GM19438 (cell line): ENCODE measurements around the gene GLI3.

Source experiments
- ATAC-seq: cut with Tn5 transposase; IDR thresholded peaks from one replicate; pipeline ENCODE4 v1.9.1; 2021; ENCODE audit warnings: low read depth; ENCODE audit not compliant: unreplicated experiment

Gene GLI3

DNA sequence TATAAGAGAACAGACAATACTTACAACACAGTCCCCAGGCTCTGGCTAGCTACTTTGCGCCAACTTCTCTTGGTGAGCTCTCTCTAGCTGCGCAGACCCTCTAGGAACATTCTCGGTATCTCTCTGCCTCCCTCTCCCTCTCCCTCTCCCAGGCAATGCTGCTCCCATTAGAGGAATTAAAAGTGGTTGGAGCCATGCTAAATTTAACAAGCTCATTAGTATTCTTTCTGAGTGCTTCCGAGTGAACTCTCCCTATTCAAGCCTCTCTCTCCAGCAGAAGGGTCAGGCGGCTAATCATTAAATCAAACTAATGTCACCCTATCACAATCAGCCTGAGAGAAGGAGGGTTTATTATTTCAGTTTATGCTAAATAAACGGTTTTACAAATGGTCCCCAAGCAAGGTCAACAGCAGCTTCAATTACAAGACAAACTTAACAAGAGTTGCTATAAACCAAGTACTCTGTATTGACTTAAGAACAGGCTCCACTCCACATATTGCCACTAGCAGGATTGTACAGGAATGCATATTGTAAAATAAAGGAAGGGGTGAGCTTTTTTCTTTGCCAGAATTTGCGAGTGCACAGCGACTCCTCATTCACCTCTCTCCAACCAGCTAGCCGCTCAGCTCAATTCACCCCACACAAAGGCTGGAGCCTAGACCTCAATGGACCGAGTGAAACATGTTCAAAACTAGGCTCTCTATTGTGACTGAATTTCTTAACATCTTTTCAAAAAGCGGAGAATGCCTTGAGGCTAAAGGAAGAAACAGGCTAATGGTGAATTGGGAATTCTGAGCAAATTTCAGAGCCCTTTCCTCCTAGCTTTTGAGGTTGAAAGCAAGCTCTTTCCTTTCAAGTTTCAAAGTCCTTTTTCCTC, 84.4 kb downstream of the GLI3 start:
- ATAC-seq: no peak

- ATAC-seq: no peak
Measured at GRCh38 chr7:42151309-42151708, 85.7 kb downstream of the GLI3 start.

GRCh38 chr7:42145539-42145938, 91.5 kb downstream of the GLI3 start:
- no peak for ATAC-seq

- no peak for ATAC-seq
Measured at GRCh38 chr7:42144604-42145003, 92.4 kb downstream of the GLI3 start.

- no peak for ATAC-seq
Measured at GRCh38 chr7:42143711-42144600, 93.1 kb downstream of the GLI3 start.

- no peak for ATAC-seq
Measured at GRCh38 chr7:42142089-42142488, 94.9 kb downstream of the GLI3 start.

DNA sequence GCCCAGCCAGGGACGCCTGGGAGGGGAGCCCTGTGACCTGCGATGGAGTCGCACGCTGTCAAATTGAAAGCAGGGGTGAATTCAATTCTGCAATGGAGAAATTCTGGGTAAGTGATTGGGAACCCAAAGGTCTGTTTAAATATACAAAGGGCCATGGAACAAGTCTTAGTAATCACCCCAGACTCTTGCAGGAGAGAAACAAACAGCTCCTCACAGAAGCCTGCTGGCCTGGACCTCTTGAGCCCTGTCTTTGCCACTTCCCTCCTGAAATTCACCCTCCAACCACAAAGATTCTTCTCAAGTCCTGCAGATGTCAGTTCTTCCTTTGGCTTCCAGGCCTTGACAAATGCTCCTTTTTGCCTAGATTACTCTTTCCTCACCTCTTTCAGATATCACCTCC, 97.3 kb downstream of the GLI3 start:
- no peak for ATAC-seq

- ATAC-seq: no peak
Measured at GRCh38 chr7:42138691-42139090, 98.3 kb downstream of the GLI3 start.

DNA sequence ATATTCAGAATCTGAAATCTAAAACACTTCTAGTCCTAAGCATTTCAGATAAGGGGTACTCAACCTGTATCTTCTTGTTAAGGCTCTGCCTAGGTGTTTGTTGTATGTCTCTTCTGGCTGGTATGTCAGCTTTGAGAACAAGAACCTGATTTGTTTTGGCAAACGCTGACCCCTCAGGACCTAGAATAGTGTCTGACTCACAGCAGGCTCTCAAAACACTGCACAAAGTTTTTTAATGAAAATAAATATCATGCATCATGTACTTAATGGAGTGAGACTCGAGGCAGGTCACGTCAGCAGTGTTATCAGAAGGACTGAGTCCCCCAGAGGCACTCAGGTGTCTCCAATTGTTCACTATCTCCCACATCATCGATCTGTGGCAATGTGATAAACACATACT, 99.1 kb downstream of the GLI3 start:
- ATAC-seq: no peak

GRCh38 chr7:42137431-42137830, 99.6 kb downstream of the GLI3 start:
- no peak for ATAC-seq

DNA sequence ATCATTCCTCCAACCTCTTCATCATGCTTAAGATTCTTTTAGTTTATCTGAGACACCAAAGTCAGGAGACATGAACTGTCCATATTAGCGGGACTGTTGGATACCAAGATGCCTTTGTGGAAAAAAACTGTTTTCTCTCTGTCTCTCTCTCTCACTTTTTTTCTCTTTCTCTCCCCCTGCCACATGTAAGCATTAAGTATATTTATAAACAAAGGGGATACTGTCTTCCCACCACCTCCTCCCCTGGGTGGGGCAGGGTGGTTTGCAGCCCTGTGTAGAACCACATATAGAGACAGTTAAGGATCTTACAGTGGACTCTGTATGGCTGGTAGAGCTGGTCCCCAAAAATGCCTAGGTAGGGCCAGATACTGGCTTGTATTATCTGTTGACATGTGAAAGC, 101.3 kb downstream of the GLI3 start:
- ATAC-seq: no peak

- ATAC-seq: no peak
Measured at GRCh38 chr7:42134276-42134876, 102.6 kb downstream of the GLI3 start.

DNA sequence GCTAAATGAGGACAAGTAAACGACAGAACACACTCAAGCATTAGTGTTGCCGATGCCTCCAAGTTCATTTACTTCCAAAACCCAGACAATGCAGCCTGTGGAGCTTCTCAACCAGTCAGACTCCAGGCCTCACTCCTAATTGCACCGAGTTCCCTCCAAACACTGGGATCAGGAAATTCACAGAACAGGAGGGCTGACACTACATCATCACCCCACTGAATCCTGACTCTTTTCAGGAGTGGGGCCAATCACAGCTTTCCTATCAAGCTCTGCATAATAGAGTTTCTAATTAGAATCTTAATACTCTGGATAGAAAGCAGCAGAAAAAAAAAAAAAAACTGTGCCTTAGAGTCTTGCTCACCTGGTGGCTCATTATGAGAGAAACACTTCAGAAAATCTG, 103.7 kb downstream of the GLI3 start:
- no peak for ATAC-seq

DNA sequence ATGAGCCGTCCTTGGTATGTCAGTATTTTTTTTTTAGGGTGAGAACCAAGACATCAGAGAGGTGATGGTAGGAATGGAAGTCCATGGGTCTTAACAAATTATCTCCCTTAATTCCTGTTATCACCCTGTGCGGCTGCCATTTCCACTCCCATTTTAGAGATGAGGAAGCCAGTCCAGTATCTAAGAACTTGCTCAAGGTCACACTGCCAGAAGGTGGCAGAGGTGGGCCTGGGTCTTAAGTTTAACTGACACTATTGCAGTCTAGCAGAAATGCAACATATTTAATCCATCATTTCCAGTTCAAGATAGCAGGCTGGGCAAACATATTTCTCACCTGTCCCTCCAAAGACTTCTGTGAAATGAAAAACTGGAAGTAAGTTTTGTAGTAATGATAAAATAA, 108.3 kb downstream of the GLI3 start:
- ATAC-seq: no peak

- ATAC-seq: no peak
Measured at GRCh38 chr7:42127232-42127622, 109.8 kb downstream of the GLI3 start.

DNA sequence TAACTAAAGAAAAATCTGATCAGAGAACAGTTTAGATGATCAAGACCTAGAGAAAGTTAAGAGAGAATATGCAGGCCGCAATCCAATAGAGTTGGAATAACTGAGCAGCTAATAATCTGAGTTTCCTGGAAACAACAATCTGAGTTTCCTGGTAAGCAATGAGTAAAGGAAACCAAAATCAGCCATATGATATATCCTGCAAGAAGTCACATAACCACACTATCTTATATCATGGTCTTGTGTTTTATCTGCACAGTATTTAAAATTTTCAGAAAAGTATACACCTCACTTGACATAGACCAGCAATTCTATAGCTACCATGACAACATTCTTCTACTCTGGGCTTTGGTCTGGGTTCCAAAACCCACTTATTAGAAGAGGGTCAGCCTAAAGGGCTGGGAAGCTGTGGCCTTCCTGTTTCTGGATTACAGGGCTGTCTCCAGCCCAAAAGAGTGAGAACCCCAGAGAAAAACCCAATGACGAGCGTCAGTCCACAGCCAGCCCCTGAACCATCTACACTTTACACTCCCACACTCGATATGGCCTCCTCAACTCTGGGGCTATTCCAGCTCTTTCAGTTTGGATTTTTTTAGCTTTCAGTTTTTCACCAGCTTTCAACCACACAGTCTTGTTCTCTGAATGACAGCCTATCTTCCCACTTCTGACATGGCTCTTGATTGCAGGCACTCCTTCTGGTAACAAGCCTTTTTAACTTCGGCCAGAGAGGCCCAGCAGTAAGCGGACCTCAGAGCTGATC, 110.4 kb downstream of the GLI3 start:
- ATAC-seq: no peak

DNA sequence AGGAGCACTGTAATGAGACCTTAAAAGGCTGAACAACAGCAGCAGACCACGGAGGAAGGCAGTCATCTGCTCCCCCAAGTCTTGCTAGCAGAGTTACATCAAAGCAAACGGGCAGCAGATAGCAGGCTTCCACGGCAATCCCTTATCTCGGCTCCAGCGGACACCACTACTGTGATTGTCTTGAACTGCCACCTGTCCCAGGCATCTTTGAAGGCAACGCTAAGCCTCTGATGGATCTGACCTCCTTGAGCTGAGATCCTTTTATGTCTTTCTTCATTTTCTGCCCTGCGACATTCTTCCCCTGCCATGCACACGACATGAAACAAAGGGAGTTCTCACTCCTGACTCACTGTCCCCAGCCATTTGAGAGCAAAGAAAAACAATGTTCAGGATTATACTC, 111.7 kb downstream of the GLI3 start:
- no peak for ATAC-seq

DNA sequence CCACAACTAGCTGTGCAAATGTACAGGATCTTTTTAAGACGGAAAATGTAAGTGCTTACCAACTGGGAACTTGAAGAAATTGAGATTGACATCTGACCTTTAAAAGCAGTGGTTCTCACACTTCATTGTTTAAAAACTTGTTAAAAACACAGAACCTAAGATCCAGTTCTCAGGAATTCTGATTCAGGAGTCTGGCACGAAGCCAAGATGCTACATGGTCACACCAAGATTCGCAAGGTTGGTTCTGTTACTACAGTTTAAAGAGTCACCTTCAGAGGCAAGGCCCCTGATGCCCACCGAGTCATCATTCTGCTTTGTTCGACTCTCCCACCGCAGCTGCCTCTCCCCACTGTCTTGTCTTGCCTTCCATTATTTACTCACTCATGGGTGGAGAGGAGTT, 113.3 kb downstream of the GLI3 start:
- ATAC-seq: no peak

DNA sequence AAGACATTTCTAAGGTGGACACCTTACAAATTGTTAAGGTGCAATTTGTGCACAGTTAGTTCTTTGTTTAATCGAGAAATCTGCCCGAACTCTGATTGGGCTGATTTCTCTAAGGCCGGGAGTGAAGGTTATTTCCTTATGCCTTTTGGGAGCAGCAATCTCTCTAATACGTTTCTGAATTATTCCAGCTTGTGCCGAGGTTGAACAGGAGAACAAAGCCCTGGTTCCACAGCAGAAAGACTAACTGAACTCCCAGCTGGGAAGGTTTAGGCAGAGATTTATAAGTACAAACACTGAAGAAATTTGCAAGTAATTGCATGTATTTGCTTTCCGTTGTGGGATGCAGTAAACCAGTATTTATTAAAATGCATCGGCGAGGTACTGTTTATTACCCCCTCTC, 116.8 kb downstream of the GLI3 start:
- no peak for ATAC-seq

DNA sequence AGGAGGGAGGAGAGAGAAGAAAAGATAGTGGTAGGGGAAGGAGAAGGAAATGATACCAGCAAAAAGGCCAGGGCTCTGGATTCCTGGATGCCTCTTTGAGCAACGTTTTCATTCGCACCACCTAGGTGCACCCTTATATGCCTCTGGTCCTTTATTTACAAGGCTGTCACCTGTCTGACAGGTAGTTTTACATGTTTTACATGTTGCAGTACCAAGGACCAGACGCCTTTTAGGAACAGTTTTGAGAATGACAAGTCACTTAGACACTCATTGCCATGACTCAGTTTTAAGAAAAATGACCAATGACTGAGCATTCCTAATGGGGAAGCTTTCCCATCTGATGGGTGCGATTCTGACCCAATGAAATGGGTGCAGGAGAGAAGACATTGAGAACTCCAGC, 119.8 kb downstream of the GLI3 start:
- ATAC-seq: no peak

GRCh38 chr7:42115795-42116194, 121.2 kb downstream of the GLI3 start:
- ATAC-seq: no peak
